Measurements from ENCODE around the gene NOP10. TPM values are rescaled to one million over a fixed set of nuclear protein-coding genes. Genes with fewer than 3 reads are reported as not detected.

Gene NOP10
- total and polyA plus RNA-seq, 2 of the 13 experiments (the other 11 are each of a cell fraction or from before 2014, with no cell fraction given): 239 to 369 TPM

GRCh38 chr15:34347951-34348638 lies 5.2 kb upstream of the NOP10 start:
- CTCF ChIA-PET (ENCODE audit: low intra/inter-chr PET ratio, low total read pairs): no interaction called here
- intact Hi-C loops (cut with micrococcal nuclease; ENCODE audit: unreplicated experiment) (loop anchor here (10.0 kb wide), 1 partner anchor 243 kb away; the partner anchor contains the start of genes EMC7 and PGBD4), in situ Hi-C loops (cut with HindIII; ENCODE audit: extremely low pct_ligation_motif_present, low pct_unique_long_range_greater_than_20kb) (no loop called here)
- no peaks in the 10 kb centered on the region for H4K20me1 ChIP-seq (ENCODE audit: insufficient read depth, low read length)
- H3K4me3 ChIP-seq (replicated peaks in 1 of 3; ENCODE audit: insufficient read depth in 1 of 3, low read depth in 2 of 3, low read length in 3 of 3): no peak overlapping the region
- H3K4me1 ChIP-seq (ENCODE audit: insufficient read depth, low read length): no peaks in the 10 kb centered on the region
- FAIRE-seq (no peak), ATAC-seq (no peak), DNase-seq (ENCODE audit: low spot score) (no peak)
- no peak overlapping the region for H3K4me2 ChIP-seq (ENCODE audit: low read depth, low read length)
- no peak overlapping the region for H3K9ac ChIP-seq (ENCODE audit: insufficient read depth, low read depth, low read length)
- peaks cover 2 to 14% of the 10 kb centered on the region in 2 experiments; a peak in 4 of 5 replicates for H3K27me3 ChIP-seq (ENCODE audit: control insufficient read depth in 1 of 2, insufficient read depth in 2 of 2, low read length in 2 of 2)
- no peaks in the 10 kb centered on the region for H3K9me3 ChIP-seq (ENCODE audit: low read length)
- 51% methylated on average over 10 of the region's 13 CpGs for WGBS (ENCODE audit: low lambda C conversion rate)
- no peaks in the 10 kb centered on the region for H3K36me3 ChIP-seq (replicated peaks in 1 of 2; ENCODE audit: control insufficient read depth in 1 of 2, insufficient read depth in 2 of 2, low read length in 2 of 2)
- BruUV-seq (replicated peaks): no TSS peak
- H2AFZ ChIP-seq (ENCODE audit: low read length): no peak overlapping the region
- H3K79me2 ChIP-seq (ENCODE audit: insufficient read depth, low read length): no peaks in the 10 kb centered on the region
- POLR2A ChIA-PET: no interaction called here
- H3K27ac ChIP-seq (ENCODE audit: extremely low read length, insufficient read depth, low read length): no peak overlapping the region
- no peak for TF ChIP-seq ZNF260 (CRISPR knock-in tag; IDR thresholded peaks at IDR 0.05; ENCODE audit: borderline replicate concordance, low read depth)
- no peak for TF ChIP-seq FOXO1 (CRISPR knock-in tag; IDR thresholded peaks at IDR 0.05)
- TF ChIP-seq FUBP1 (CRISPR knock-in tag; IDR thresholded peaks at IDR 0.05; ENCODE audit: borderline replicate concordance): no peak
- TF ChIP-seq SP1 (IDR thresholded peaks at IDR 0.05): no peak
- TF ChIP-seq SP1 (CRISPR knock-in tag; IDR thresholded peaks at IDR 0.05): no peak
- no peak for TF ChIP-seq EEA1 (CRISPR knock-in tag; IDR thresholded peaks at IDR 0.05; ENCODE audit: borderline replicate concordance)
- no peak for TF ChIP-seq TBX3 (IDR thresholded peaks at IDR 0.05; ENCODE audit: borderline replicate concordance)
- TF ChIP-seq PBX2 (CRISPR knock-in tag; IDR thresholded peaks at IDR 0.05): no peak
- no peak for TF ChIP-seq DPF2 (CRISPR knock-in tag; IDR thresholded peaks at IDR 0.05; ENCODE audit: borderline replicate concordance, low read depth)
- TF ChIP-seq ATM (IDR thresholded peaks at IDR 0.05; ENCODE audit: borderline replicate concordance): no peak
- no peak for TF ChIP-seq ATF5 (CRISPR knock-in tag; IDR thresholded peaks at IDR 0.05; ENCODE audit: low read depth)
- no peak for TF ChIP-seq ZNF407 (CRISPR knock-in tag; IDR thresholded peaks at IDR 0.05; ENCODE audit: not compliant biosample characterization)
